AG20443 (cell line): ENCODE measurements around the gene TET3.
A peak's percentile ranks its signal among the peaks of the same experiment; 100 is the strongest.

Experiments
- DNase-seq: peaks from one replicate; pipeline ENCODE4 v3.0.0; 2012; ENCODE audit warnings: low spot score, mixed read lengths

TET3 gene

GRCh38 chr2:73987109-73987947 lies 2.6 kb downstream of the TET3 start:
- no peak for DNase-seq

GRCh38 chr2:73987948-73988700 lies 3.4 kb downstream of the TET3 start:
- DNase-seq, result no peak

GRCh38 chr2:73989972-73990371 lies 5.3 kb downstream of the TET3 start:
- DNase-seq, result no peak

- no peak for DNase-seq
These were observed 5.8 kb downstream of the TET3 start for GRCh38 chr2:73990531-73990930.

GRCh38 chr2:73992036-73992435 lies 7.3 kb downstream of the TET3 start:
- DNase-seq, result no peak

GRCh38 chr2:73993376-73993775 lies 8.7 kb downstream of the TET3 start:
- DNase-seq, result no peak

- DNase-seq, result no peak
These were observed 9.1 kb downstream of the TET3 start for GRCh38 chr2:73993778-73994177.

GRCh38 chr2:73994178-73994831 lies 9.6 kb downstream of the TET3 start:
- DNase-seq, result no peak

- no peak for DNase-seq
These were observed 11.1 kb downstream of the TET3 start for GRCh38 chr2:73995810-73996209.

- DNase-seq, result no peak
These were observed 13.1 kb downstream of the TET3 start for GRCh38 chr2:73997813-73998212.

- no peak for DNase-seq
These were observed 13.7 kb downstream of the TET3 start for GRCh38 chr2:73998451-73998850.

- DNase-seq, result no peak
These were observed 14.2 kb downstream of the TET3 start for GRCh38 chr2:73998933-73999332.

- no peak for DNase-seq
These were observed 15.3 kb downstream of the TET3 start for GRCh38 chr2:73999881-74000597.

- no peak for DNase-seq
These were observed 16.0 kb downstream of the TET3 start for GRCh38 chr2:74000666-74001065.

GRCh38 chr2:74001121-74001520 lies 16.4 kb downstream of the TET3 start:
- DNase-seq, result no peak

- DNase-seq, result no peak
These were observed 17.2 kb downstream of the TET3 start for GRCh38 chr2:74001781-74002504.

GRCh38 chr2:74002505-74003421 lies 18.1 kb downstream of the TET3 start:
- DNase-seq, result peak; percentile 96

GRCh38 chr2:74003494-74004211 lies 18.9 kb downstream of the TET3 start:
- peak; percentile 69 for DNase-seq
